ENCODE data around the gene RNF144B. TPM values are rescaled to one million over a fixed set of nuclear protein-coding genes. Genes with fewer than 3 reads are reported as not detected.

The RNF144B gene
- total RNA-seq, 4 donors from 2014 or later: 5.6 to 18.4 (median 15.2) TPM

DNA sequence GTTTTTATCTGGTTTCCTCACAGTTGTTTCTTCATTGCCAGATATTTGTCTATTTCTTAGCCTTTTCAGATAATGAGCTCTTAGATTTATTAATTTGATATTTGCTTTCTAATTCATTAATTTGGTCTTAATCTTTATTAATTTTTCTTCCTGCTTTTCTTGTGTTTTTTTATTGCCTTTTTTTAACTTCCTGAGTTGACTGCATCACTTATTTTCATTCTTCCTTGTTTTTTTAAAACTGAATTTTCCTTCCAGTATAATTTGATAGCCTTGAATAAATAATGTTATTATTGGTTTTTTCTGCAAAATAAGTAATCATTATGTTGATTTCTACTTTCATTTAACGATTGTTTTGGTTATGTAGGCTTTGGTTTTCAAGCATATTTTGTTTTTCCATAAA lies 91.5 kb downstream of the RNF144B start:
- WGBS, 2 donors (ENCODE audit: low coverage in 1 of 2): 67 to 86% methylated on average over 1 of the region's 1 CpG
- peaks cover 0 to 8% (median 0%) of the 10 kb centered on the region in 3 donors for H3K4me1 ChIP-seq
- no peaks in the 10 kb centered on the region for H3K9me3 ChIP-seq
- no peaks in the 10 kb centered on the region for H3K27me3 ChIP-seq
- no peaks in the 10 kb centered on the region for H3K36me3 ChIP-seq
- ATAC-seq: no peak
- no peak for TF ChIP-seq POLR2A (IDR thresholded peaks at IDR 0.05)
- no peak for TF ChIP-seq EP300 (IDR thresholded peaks at IDR 0.05)
- no peak for TF ChIP-seq POLR2AphosphoS5 (IDR thresholded peaks at IDR 0.05)
- TF ChIP-seq, protein P1, sequence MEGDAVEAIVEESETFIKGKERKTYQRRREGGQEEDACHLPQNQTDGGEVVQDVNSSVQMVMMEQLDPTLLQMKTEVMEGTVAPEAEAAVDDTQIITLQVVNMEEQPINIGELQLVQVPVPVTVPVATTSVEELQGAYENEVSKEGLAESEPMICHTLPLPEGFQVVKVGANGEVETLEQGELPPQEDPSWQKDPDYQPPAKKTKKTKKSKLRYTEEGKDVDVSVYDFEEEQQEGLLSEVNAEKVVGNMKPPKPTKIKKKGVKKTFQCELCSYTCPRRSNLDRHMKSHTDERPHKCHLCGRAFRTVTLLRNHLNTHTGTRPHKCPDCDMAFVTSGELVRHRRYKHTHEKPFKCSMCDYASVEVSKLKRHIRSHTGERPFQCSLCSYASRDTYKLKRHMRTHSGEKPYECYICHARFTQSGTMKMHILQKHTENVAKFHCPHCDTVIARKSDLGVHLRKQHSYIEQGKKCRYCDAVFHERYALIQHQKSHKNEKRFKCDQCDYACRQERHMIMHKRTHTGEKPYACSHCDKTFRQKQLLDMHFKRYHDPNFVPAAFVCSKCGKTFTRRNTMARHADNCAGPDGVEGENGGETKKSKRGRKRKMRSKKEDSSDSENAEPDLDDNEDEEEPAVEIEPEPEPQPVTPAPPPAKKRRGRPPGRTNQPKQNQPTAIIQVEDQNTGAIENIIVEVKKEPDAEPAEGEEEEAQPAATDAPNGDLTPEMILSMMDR (IDR thresholded peaks at IDR 0.05): no peak
- H3K4me3 ChIP-seq: no peak overlapping the region
- H3K27ac ChIP-seq: no peak overlapping the region

DNA sequence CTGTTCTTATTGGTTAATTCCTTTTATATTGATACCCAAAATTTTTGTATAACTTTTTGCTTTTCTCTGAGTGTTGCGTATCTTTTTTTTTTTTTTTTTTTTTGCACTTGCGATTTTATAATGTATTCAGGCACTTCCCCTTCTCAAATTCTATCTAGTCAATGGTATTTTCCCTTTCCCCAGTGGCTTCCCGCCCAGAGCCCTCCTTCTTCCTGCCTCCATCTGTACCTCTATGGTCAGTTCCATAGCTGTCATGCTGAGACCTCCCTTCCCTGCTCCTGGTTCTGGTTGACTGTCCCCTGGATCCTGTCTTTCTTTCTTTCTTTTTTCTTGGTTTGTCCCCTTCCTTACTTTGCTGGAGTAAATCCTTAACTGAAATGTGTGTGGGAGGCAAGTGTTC lies 94.7 kb downstream of the RNF144B start:
- WGBS, 2 donors (ENCODE audit: low coverage in 1 of 2): 81% methylated on average over 3 of the region's 3 CpGs; no CpG with 5 or more reads in 1 of the 2 donors
- no peak for TF ChIP-seq POLR2A (IDR thresholded peaks at IDR 0.05)
- TF ChIP-seq, protein P1 (IDR thresholded peaks at IDR 0.05): no peak
- TF ChIP-seq EP300 (IDR thresholded peaks at IDR 0.05): no peak
- no peak for TF ChIP-seq POLR2AphosphoS5 (IDR thresholded peaks at IDR 0.05)

DNA sequence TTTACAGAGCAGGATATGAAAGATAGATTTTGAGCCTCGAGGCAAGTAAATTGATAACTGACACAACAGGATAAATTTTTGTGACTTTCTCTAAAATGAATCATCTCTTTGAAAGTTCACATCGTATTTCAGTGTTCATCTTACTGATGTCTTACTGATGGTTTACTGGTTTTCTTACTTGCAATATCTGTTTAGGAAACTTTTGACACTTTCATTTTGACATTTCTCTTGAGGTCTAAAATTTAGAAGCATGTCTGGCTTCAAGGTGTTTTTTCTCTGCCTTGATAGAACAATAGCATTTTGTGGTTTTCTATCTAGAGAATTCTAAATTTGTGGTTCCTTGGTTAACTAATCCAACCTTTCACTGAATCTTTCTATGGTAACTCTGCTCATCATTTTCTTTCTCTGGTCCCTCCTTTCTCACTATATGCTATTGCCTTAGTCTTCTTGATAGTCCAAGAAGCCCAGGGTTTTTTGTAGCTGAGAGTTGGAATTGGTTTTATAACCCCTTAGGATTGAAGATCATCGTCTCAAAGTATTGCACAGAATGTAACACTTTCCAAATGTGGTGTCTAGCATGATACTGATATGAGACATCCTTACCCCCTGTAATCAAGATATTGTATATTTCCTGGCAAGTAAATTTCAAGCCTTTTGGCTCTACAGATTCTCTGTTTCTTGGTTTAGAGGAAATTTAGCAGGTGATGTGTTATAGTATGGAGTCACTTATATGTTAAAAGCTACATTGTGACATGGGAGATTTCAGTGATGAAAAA lies 98.7 kb downstream of the RNF144B start:
- TF ChIP-seq, protein P1 (IDR thresholded peaks at IDR 0.05): no peak
- TF ChIP-seq EP300 (IDR thresholded peaks at IDR 0.05): no peak
- TF ChIP-seq POLR2A (IDR thresholded peaks at IDR 0.05): no peak
- no peak for TF ChIP-seq POLR2AphosphoS5 (IDR thresholded peaks at IDR 0.05)
- Histone ChIP-seq H3K36me3 (no peaks in the 10 kb centered on the region), H3K4me3 (no peak overlapping the region), H3K9me3 (no peaks in the 10 kb centered on the region), H3K4me1 (no peaks in the 10 kb centered on the region), H3K27ac (no peak overlapping the region), H3K27me3 (no peaks in the 10 kb centered on the region)
- WGBS, 2 donors (ENCODE audit: low coverage in 1 of 2): 38 to 83% methylated on average over 2 to 3 of the region's 3 CpGs
- no peak for ATAC-seq

More for the DNA sequence above, 94.7 kb downstream of the RNF144B start:
- no peak for ATAC-seq
- H3K36me3 ChIP-seq: no peaks in the 10 kb centered on the region
- H3K9me3 ChIP-seq: no peaks in the 10 kb centered on the region
- H3K4me3 ChIP-seq: no peak overlapping the region
- no peaks in the 10 kb centered on the region for H3K27me3 ChIP-seq
- peaks cover 0 to 8% (median 0%) of the 10 kb centered on the region in 3 donors for H3K4me1 ChIP-seq
- H3K27ac ChIP-seq: no peak overlapping the region

DNA sequence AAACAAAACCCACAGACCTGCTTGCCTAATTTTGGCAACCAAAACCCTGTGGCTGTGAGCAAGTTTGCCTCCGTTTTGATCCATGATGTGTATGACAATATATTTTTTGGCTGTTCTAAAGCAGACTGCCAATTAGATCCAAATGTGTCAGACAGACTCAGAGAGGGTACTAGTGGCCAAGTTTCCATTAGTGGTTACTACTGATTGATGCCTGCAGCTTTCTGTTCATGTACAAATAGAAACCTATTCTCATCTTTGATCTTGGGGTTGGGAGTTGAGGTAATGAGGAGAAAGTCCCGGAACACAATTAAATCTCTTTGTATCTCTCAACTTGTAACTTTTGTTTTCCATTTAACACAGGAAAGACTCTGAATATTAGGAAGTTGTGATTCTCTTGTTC lies 100.9 kb downstream of the RNF144B start:
- Histone ChIP-seq H3K27me3 (no peaks in the 10 kb centered on the region), H3K4me3 (no peak overlapping the region), H3K27ac (no peak overlapping the region), H3K36me3 (no peaks in the 10 kb centered on the region), H3K4me1 (no peaks in the 10 kb centered on the region), H3K9me3 (no peaks in the 10 kb centered on the region)
- ATAC-seq: no peak
- no peak for TF ChIP-seq EP300 (IDR thresholded peaks at IDR 0.05)
- no peak for TF ChIP-seq POLR2A (IDR thresholded peaks at IDR 0.05)
- whole genome bisulfite sequencing, 2 donors (ENCODE audit: low coverage in 1 of 2): 83 to 100% methylated on average over 1 to 2 of the region's 2 CpGs

DNA sequence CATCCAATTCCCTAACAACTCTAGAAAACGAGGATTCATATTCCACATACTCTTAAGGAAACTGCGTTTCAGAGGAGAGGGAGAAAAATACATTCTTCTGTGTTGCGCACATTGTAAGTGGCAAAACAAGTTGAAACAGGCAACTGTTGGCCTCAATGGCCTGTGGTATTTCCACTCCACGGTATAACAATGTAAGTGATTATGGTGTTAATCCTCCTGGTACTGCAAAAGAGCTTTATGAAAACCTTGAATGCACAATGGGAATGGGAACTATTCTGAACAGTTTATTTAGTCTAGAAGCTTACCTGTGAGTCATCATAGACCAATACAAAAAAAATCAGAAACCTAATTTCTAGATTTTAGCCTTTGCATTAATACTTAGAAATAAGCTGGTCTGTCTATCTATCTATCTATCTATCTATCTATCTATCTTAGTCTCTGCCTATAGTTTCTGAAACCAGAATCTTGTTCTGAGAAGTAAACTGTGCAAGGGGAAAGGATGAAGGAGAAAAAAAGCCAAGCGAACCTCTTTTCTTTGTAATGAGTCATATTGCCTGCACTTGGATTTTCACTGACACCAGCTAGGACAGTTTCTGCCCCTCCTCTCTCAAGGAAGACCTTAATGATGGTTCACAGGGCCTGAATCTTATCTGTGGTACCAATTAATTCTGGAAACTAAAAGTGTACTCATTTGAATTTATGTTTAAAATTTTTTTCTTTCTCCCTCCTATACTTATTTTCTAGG lies 101.5 kb downstream of the RNF144B start:
- Histone ChIP-seq H3K4me1 (no peaks in the 10 kb centered on the region), H3K36me3 (no peaks in the 10 kb centered on the region), H3K9me3 (no peaks in the 10 kb centered on the region), H3K4me3 (no peak overlapping the region), H3K27ac (no peak overlapping the region), H3K27me3 (no peaks in the 10 kb centered on the region)
- no peak for ATAC-seq
- TF ChIP-seq, protein P1 (IDR thresholded peaks at IDR 0.05): no peak
- TF ChIP-seq EP300 (IDR thresholded peaks at IDR 0.05): no peak
- no peak for TF ChIP-seq POLR2AphosphoS5 (IDR thresholded peaks at IDR 0.05)
- no peak for TF ChIP-seq POLR2A (IDR thresholded peaks at IDR 0.05)
- WGBS, 2 donors (ENCODE audit: low coverage in 1 of 2): 65 to 77% methylated on average over 5 of the region's 5 CpGs

Data from gastroesophageal sphincter (tissue), 4 donors.